K562 (cell line): ENCODE measurements around the gene PHKB. TPM values are rescaled to one million over a fixed set of nuclear protein-coding genes. Genes with fewer than 3 reads are reported as not detected.

Source experiments
- ATAC-seq: fragments of 200-7000 bp; cut with Tn5 transposase; 3 replicates; pipeline ENCODE4 v1.9.1; 2020; ENCODE audit warnings: moderate library complexity
- BruUV-seq: library from RNA; stranded (reverse); fragments of 400-500 nt; replicated peaks from 2 replicates; lab custom pipeline; 2021; lab: Mats Ljungman, UMichigan
- CTCF ChIA-PET: fragments of 300-600 bp; formaldehyde crosslinking; extraction: SDS; loops from one replicate; lab custom pipeline; 2021; ENCODE audit warnings: low intra/inter-chr PET ratio; lab: Yijun Ruan, JAX
- POLR2A ChIA-PET: fragments of 300-600, 350-650 bp; sonication (Branson Sonifier 250); formaldehyde crosslinking; extraction: SDS; loops from one replicate; lab custom pipeline; 2021; ENCODE audit warnings: antibody characterized with exemption, inconsistent platforms; lab: Yijun Ruan, JAX
- DNase-seq, 4 experiments: peaks; one replicate each; pipeline versions ENCODE4 v3.0.0 to v3.0.0-alpha.2; 2011 to 2018; ENCODE audit warnings: low spot score in 3 of 4, mixed read lengths in 3 of 4; ENCODE audit errors: extremely low read depth in 1 of 4
- FAIRE-seq: peaks from 2 replicates; lab custom pipeline; 2011; peaks lifted over from hg19 to GRCh38; lab: Jason Lieb, UNC
- H2AFZ ChIP-seq: 2 replicates; pipeline ENCODE4 v1.6.0; 2011; ENCODE audit warnings: low read depth, low read length, control low read depth, inconsistent platforms
- H3K27ac ChIP-seq: fragments of 200-600 bp; 3 replicates; pipeline ENCODE4 v1.8.0; 2011; ENCODE audit warnings: low read depth, mild to moderate bottlenecking, control low read depth, inconsistent platforms, low read length, moderate library complexity, mixed read lengths; ENCODE audit errors: extremely low read depth
- H3K27me3 ChIP-seq, 2 experiments: fragments of 300-600 bp in 1 of 2; 2 replicates in 1 of 2; 3 replicates in 1 of 2; pipeline versions ENCODE4 v1.6.0 to v1.8.0; 2011; ENCODE audit warnings: inconsistent platforms in 2 of 2, low read length in 2 of 2, mild to moderate bottlenecking in 1 of 2, mixed read lengths in 1 of 2, moderate library complexity in 1 of 2; ENCODE audit not compliant: control insufficient read depth in 2 of 2, insufficient read depth in 2 of 2
- H3K36me3 ChIP-seq: fragments of 300-600 bp; 3 replicates; pipeline ENCODE4 v1.8.0; 2011; ENCODE audit warnings: mild to moderate bottlenecking, low read length, inconsistent platforms; ENCODE audit not compliant: control insufficient read depth, insufficient read depth
- H3K4me1 ChIP-seq, 2 experiments: fragments of 200-600 bp in 1 of 2; replicated peaks in 1 of 2; 2 replicates in 1 of 2; 3 replicates in 1 of 2; pipeline versions ENCODE4 v1.5.1 to v1.8.0; 2011; ENCODE audit warnings: inconsistent platforms in 2 of 2, low read length in 2 of 2, mild to moderate bottlenecking in 1 of 2, mixed read lengths in 1 of 2, moderate library complexity in 1 of 2; ENCODE audit not compliant: control insufficient read depth in 2 of 2, insufficient read depth in 2 of 2
- H3K4me2 ChIP-seq: 2 replicates; pipeline ENCODE4 v1.6.1; 2011; ENCODE audit warnings: low read length, control low read depth, inconsistent platforms, mixed read lengths; ENCODE audit not compliant: insufficient read depth
- H3K4me3 ChIP-seq: fragments of 200-600 bp; sonication (generic), shearing (Covaris generic); 2 replicates; pipeline ENCODE4 v1.5.1; 2016; ENCODE audit warnings: control low read depth, inconsistent platforms
- H3K79me2 ChIP-seq: fragments of 200-600 bp; 3 replicates; pipeline ENCODE4 v1.8.0; 2011; ENCODE audit warnings: low read length, inconsistent platforms; ENCODE audit not compliant: control insufficient read depth, insufficient read depth
- H3K9ac ChIP-seq, 2 experiments: 2 replicates each; pipeline versions ENCODE4 v1.6.0 to v1.6.1; 2011; ENCODE audit warnings: low read depth in 2 of 2, low read length in 2 of 2, control low read depth in 1 of 2, inconsistent platforms in 1 of 2, mild to moderate bottlenecking in 1 of 2, mixed read lengths in 1 of 2; ENCODE audit not compliant: insufficient read depth in 1 of 2
- H3K9me1 ChIP-seq: one replicate; pipeline ENCODE4 v1.6.0; 2011; ENCODE audit warnings: inconsistent platforms, mild to moderate bottlenecking, low read length, moderate library complexity; ENCODE audit not compliant: control insufficient read depth, insufficient read depth
- H3K9me3 ChIP-seq: replicated peaks from 2 replicates; pipeline ENCODE4 v1.5.1; 2011; ENCODE audit warnings: low read depth, low read length, inconsistent platforms; ENCODE audit not compliant: control insufficient read depth, insufficient read depth
- H4K20me1 ChIP-seq: replicated peaks from 2 replicates; pipeline ENCODE4 v1.6.1; 2011; ENCODE audit warnings: low read length, inconsistent platforms, mixed read lengths; ENCODE audit not compliant: control insufficient read depth, insufficient read depth
- BHLHE40 ChIP-seq: IDR thresholded peaks from 2 replicates; pipeline ENCODE4 v1.6.1; 2011; ENCODE audit warnings: low read length, improper control_type of control experiment
- HDGF ChIP-seq: fragments of 450-650 bp; IDR thresholded peaks from 2 replicates; pipeline ENCODE4 v1.6.1; 2016
- ILK ChIP-seq: fragments of 450-650 bp; IDR thresholded peaks from 2 replicates; pipeline ENCODE4 v1.6.1; 2016; ENCODE audit warnings: missing genetic modification characterization, low read depth, mild to moderate bottlenecking, missing compliant biosample characterization, moderate library complexity, borderline replicate concordance
- MEF2D ChIP-seq: conservative IDR thresholded peaks from 2 replicates; pipeline ENCODE4 v1.6.1; 2016; ENCODE audit warnings: low read depth, missing genetic modification characterization, missing compliant biosample characterization
- NBN ChIP-seq: fragments of 450-650 bp; IDR thresholded peaks from 2 replicates; pipeline ENCODE4 v1.6.1; 2016; ENCODE audit warnings: low read depth, mild to moderate bottlenecking
- PHB ChIP-seq: fragments of 250-450 bp; sonication (Bioruptor Pico); IDR thresholded peaks from 2 replicates; pipeline ENCODE4 v1.5.0; 2021
- PRMT5 ChIP-seq: sonication (generic); formaldehyde crosslinking; IDR thresholded peaks from 2 replicates; pipeline ENCODE4 v1.5.0; 2020; ENCODE audit warnings: missing genetic modification reagents
- RBM34 ChIP-seq: fragments of 200-400 bp; formaldehyde crosslinking; IDR thresholded peaks from 2 replicates; pipeline ENCODE4 v1.6.1; 2018; ENCODE audit warnings: low read length, borderline replicate concordance; ENCODE audit not compliant: insufficient read depth
- SMAD1 ChIP-seq: fragments of 150-350 bp; IDR thresholded peaks from 2 replicates; pipeline ENCODE4 v1.6.1; 2014; ENCODE audit warnings: low read length, low read depth; ENCODE audit not compliant: partially characterized antibody
- TEAD2 ChIP-seq: fragments of 450-650 bp; IDR thresholded peaks from 2 replicates; pipeline ENCODE4 v1.6.1; 2016; ENCODE audit warnings: missing genetic modification characterization, control low read depth, missing compliant biosample characterization
- TEAD4 ChIP-seq, 2 experiments: sonication (generic) in 1 of 2; formaldehyde crosslinking in 1 of 2; IDR thresholded peaks; 2 replicates each; pipeline versions ENCODE4 v1.6.1 to v1.8.0; 2012 to 2022; ENCODE audit warnings: borderline replicate concordance in 1 of 2, inconsistent platforms in 1 of 2, low read length in 1 of 2, mild to moderate bottlenecking in 1 of 2, missing genetic modification reagents in 1 of 2
- ZKSCAN3 ChIP-seq: fragments of 250-450 bp; sonication (Bioruptor Pico); IDR thresholded peaks from 2 replicates; pipeline ENCODE4 v1.4.0; 2020
- ZNF445 ChIP-seq: fragments of 250-450 bp; sonication (Bioruptor Pico); IDR thresholded peaks from 2 replicates; pipeline ENCODE4 v1.4.0; 2020; ENCODE audit warnings: low read depth, mild to moderate bottlenecking, moderate library complexity
- ZNF57 ChIP-seq: fragments of 450-650 bp; formaldehyde crosslinking; IDR thresholded peaks from 2 replicates; pipeline ENCODE4 v1.4.0; 2020; ENCODE audit warnings: mild to moderate bottlenecking, moderate library complexity
- ZNF668 ChIP-seq: fragments of 250-450 bp; sonication (Bioruptor Pico); IDR thresholded peaks from 2 replicates; pipeline ENCODE4 v1.8.0; 2022; ENCODE audit warnings: mild to moderate bottlenecking, inconsistent platforms
- WGBS: fragments of 100-300 bp; shearing (Covaris generic); methylation state at CpG from one replicate; pipeline ENCODE4 v1.1.6; 2016; ENCODE audit warnings: low coverage, mixed read lengths; ENCODE audit not compliant: insufficient coverage; ENCODE audit errors: missing lambda C conversion rate; 5-methylcytosine and 5-hydroxymethylcytosine counted together
- in situ Hi-C: fragments of 300-500 bp; cut with MboI; formaldehyde crosslinking; loops from 4 replicates; pipeline ENCODE4 v1.15.0; 2018; ENCODE audit warnings: inconsistent platforms, mixed read lengths
- intact Hi-C: fragments of 100-400 bp; cut with micrococcal nuclease; formaldehyde crosslinking; loops from 2 replicates; pipeline ENCODE4 v1.14.2; 2022
- polyA plus RNA-seq, 8 experiments: library from polyadenylated mRNA; depleted of rRNA in 4 of 8; stranded (reverse) in 5 of 8; unstranded in 3 of 8; fragments of >200 nt; fragmentation: Nextera tagmentation in 2 of 8; fragmentation: Illumina TruSeq in 1 of 8; extraction: Ambion mirVana in 2 of 8; extraction: Trizol in 1 of 8; gene quantifications; 2 replicates each; pipeline versions ENCODE4 v1.2.1 to v1.2.3, GENCODE V29; 2011 to 2014; ENCODE audit warnings: inconsistent platforms in 1 of 8, missing spikeins in 1 of 8
- total RNA-seq, 7 experiments: library from RNA; depleted of rRNA in 6 of 7; stranded (reverse); fragments of >200 nt in 6 of 7; fragmentation: Illumina TruSeq in 2 of 7; extraction: Trizol in 2 of 7; gene quantifications; 2 replicates each; pipeline versions ENCODE4 v1.2.1 to v1.2.3, GENCODE V29; 2011 to 2021; ENCODE audit warnings: low replicate concordance in 1 of 7

Gene PHKB
- total and polyA plus RNA-seq, 9 of the 15 experiments (the other 6 are each of a cell fraction or from before 2014, with no cell fraction given), result 24.7 to 92.3 (median 67.0) TPM

DNA sequence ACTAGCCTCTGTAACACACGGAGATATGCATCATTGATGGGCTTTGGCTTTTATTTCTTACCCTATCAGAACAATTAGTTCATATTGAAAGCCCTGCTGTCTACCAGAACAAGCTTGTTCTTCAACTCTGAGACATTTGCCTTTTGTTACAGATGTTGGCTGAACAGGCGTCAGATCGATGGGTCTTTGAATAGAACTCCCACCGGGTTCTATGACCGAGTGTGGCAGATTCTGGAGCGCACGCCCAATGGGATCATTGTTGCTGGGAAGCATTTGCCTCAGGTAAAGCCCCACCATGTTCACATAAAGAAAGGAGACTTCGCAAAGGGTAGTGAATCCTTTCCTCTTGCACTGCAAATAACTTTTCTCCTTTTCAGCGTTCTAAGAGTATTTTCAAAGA is 232.1 kb downstream of the PHKB start:
- Histone ChIP-seq H3K4me3 (no peak overlapping the region), H3K9me3 (no peaks in the 10 kb centered on the region), H3K79me2 (no peaks in the 10 kb centered on the region), H3K27me3 (no peaks in the 10 kb centered on the region), H3K27ac (no peak overlapping the region), H4K20me1 (no peaks in the 10 kb centered on the region), H3K4me2 (no peak overlapping the region), H3K4me1 (no peaks in the 10 kb centered on the region), H3K36me3 (peaks cover 92% of the 10 kb centered on the region), H2AFZ (no peak overlapping the region), H3K9me1 (no peaks in the 10 kb centered on the region), H3K9ac (no peak overlapping the region)
- DNase-seq, result no peak
- no TSS peak for BruUV-seq
- in situ Hi-C loops (no loop called here), intact Hi-C loops (no loop called here)
- POLR2A ChIA-PET, result interaction anchor here (0.6 kb wide), 2 partner anchors 29 to 1246 kb away, joined by 3 to 4 read pairs; no protein-coding TSS in a partner anchor
- FAIRE-seq, result no peak
- TF ChIP-seq ILK (tag) (no peak), ZNF57 (no peak), ZNF445 (CRISPR knock-in tag) (no peak), TEAD2 (tag) (no peak), ZNF668 (CRISPR knock-in tag) (no peak), SMAD1 (no peak), PRMT5 (CRISPR knock-in tag) (no peak), HDGF (no peak), TEAD4 (IDR thresholded peaks at IDR 0.05; ENCODE audit: low read length) (no peak), TEAD4 (CRISPR knock-in tag; IDR thresholded peaks at IDR 0.05; ENCODE audit: borderline replicate concordance) (no peak), BHLHE40 (no peak), MEF2D (tag) (no peak), RBM34 (no peak), ZKSCAN3 (CRISPR knock-in tag) (no peak), NBN (no peak), PHB (CRISPR knock-in tag) (no peak)
- ATAC-seq, result no peak
- CTCF ChIA-PET, result no interaction called here
- WGBS, result 95% methylated on average over 9 of the region's 9 CpGs
